CD4-positive, CD25-positive, alpha-beta regulatory T cell (primary cell): ENCODE data around the gene DLG1. TPM values are rescaled to one million over a fixed set of nuclear protein-coding genes. Genes with fewer than 3 reads are reported as not detected.

Experiments used
- ATAC-seq, 2 donors: fragments of 150-1000 bp; cut with Tn5 transposase; one replicate each; pipeline ENCODE4 v1.10.0; 2021; ENCODE audit warnings: low read depth in 2 of 2, moderate number of reproducible peaks in 2 of 2, moderate library complexity in 1 of 2
- DNase-seq, 3 donors: peaks; one replicate each; pipeline versions ENCODE4 v3.0.0 to v3.0.0-alpha.2; 2012 to 2022; ENCODE audit warnings: mixed read lengths in 1 of 3
- H3K27ac ChIP-seq: one replicate; pipeline ENCODE4 v1.7.0; 2013; ENCODE audit warnings: mild to moderate bottlenecking, low read length; ENCODE audit not compliant: insufficient read depth, poor library complexity, severe bottlenecking
- H3K27me3 ChIP-seq: one replicate; pipeline ENCODE4 v1.7.0; 2013; ENCODE audit warnings: low read length; ENCODE audit not compliant: control insufficient read depth, insufficient read depth
- H3K36me3 ChIP-seq: one replicate; pipeline ENCODE4 v1.7.0; 2013; ENCODE audit warnings: mild to moderate bottlenecking, low read length, moderate library complexity; ENCODE audit not compliant: control insufficient read depth, insufficient read depth
- H3K4me1 ChIP-seq: 2 replicates; pipeline ENCODE4 v1.7.0; 2013; ENCODE audit warnings: mild to moderate bottlenecking, low read length; ENCODE audit not compliant: insufficient read depth, control insufficient read depth, poor library complexity, severe bottlenecking
- H3K4me3 ChIP-seq: one replicate; pipeline ENCODE4 v1.7.0; 2013; ENCODE audit warnings: low read depth, mild to moderate bottlenecking, low read length, moderate library complexity
- H3K9me3 ChIP-seq, 2 experiments: 1 replicate in 1 of 2; 2 replicates in 1 of 2; pipeline ENCODE4 v1.7.0; 2013; ENCODE audit warnings: low read length in 2 of 2, mild to moderate bottlenecking in 1 of 2, moderate library complexity in 1 of 2; ENCODE audit not compliant: control insufficient read depth in 2 of 2
- H3K27ac Mint-ChIP-seq, 3 donors: one replicate each; pipeline ENCODE4 v1.8.0; 2020 to 2022; ENCODE audit warnings: mild to moderate bottlenecking in 3 of 3, mixed read lengths in 3 of 3, moderate library complexity in 2 of 3
- H3K27me3 Mint-ChIP-seq: one replicate; pipeline ENCODE4 v1.8.0; 2022; ENCODE audit warnings: mild to moderate bottlenecking, mixed read lengths
- H3K36me3 Mint-ChIP-seq: one replicate; pipeline ENCODE4 v1.8.0; 2020; ENCODE audit warnings: mixed read lengths
- H3K4me1 Mint-ChIP-seq, 4 donors: one replicate each; pipeline ENCODE4 v1.8.0; 2020 to 2022; ENCODE audit warnings: mixed read lengths in 4 of 4, mild to moderate bottlenecking in 1 of 4
- H3K4me3 Mint-ChIP-seq, 4 donors: one replicate each; pipeline ENCODE4 v1.8.0; 2020 to 2022; ENCODE audit warnings: mild to moderate bottlenecking in 4 of 4, mixed read lengths in 4 of 4, moderate library complexity in 3 of 4
- H3K9me3 Mint-ChIP-seq, 7 donors: one replicate each; pipeline ENCODE4 v1.8.0; 2020 to 2022; ENCODE audit warnings: mixed read lengths in 7 of 7, mild to moderate bottlenecking in 3 of 7, moderate library complexity in 2 of 7
- polyA plus RNA-seq, 4 donors: library from polyadenylated mRNA; unstranded; fragments of 300-500 nt; fragmentation: Illumina TruSeq; gene quantifications; one replicate each; pipeline ENCODE4 v1.2.3, GENCODE V29; 2021
- total RNA-seq: library from RNA; stranded (reverse); gene quantifications from one replicate; pipeline ENCODE4 v1.2.3, GENCODE V29; 2022

Gene DLG1
- total and polyA plus RNA-seq, 5 donors from 2014 or later = 25.2 to 106 (median 30.5) TPM

GRCh38 chr3:197241173-197241572 is 57.2 kb downstream of the DLG1 start:
- H3K36me3 ChIP-seq = peaks cover 23% of the 10 kb centered on the region
- Mint-ChIP-seq H3K4me3 (peak overlapping the region in 2 of 4 donors; percentile 0 to 11), H3K4me1 (peaks cover 30 to 52% (median 33%) of the 10 kb centered on the region in 4 donors), H3K36me3 (peaks cover 52% of the 10 kb centered on the region), H3K27ac (no peak overlapping the region), H3K27me3 (no peaks in the 10 kb centered on the region), H3K9me3 (peaks cover 4 to 47% (median 25%) of the 10 kb centered on the region in 7 donors)
- H3K4me1 ChIP-seq = no peaks in the 10 kb centered on the region
- H3K4me3 ChIP-seq = no peak overlapping the region
- H3K9me3 ChIP-seq = peaks cover 30 to 39% of the 10 kb centered on the region in 2 experiments
- H3K27me3 ChIP-seq = no peaks in the 10 kb centered on the region
- no peak overlapping the region for H3K27ac ChIP-seq
- DNase-seq (no peak), ATAC-seq (no peak)

DNA sequence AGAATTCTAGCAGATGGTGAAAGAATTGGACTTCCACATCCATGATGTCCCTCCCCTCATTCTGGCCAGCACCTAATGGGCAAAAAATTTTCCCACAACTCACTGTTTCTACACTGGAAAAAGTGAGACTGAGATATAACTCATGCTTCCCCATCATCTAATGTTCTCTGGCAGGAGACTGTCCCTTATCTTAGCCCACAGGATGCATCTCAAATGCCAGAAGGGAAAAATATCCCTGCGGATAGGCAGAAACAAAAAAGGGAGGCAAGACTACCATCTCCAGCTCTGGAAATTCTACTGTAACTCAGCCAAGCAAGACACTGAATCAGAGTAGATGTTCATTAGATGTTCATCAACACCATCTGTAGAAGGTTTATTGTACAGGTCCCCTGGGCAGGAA is 58.6 kb downstream of the DLG1 start:
- H3K4me3 ChIP-seq = no peak overlapping the region
- ATAC-seq (no peak), DNase-seq (no peak)
- H3K4me1 ChIP-seq = no peaks in the 10 kb centered on the region
- Mint-ChIP-seq H3K36me3 (peaks cover 56% of the 10 kb centered on the region), H3K27me3 (no peaks in the 10 kb centered on the region), H3K4me1 (peaks cover 36 to 56% (median 38%) of the 10 kb centered on the region in 4 donors), H3K4me3 (no peak overlapping the region), H3K27ac (peak overlapping the region in 1 of 3 donors; percentile 36), H3K9me3 (peaks cover 4 to 39% (median 22%) of the 10 kb centered on the region in 7 donors)
- no peaks in the 10 kb centered on the region for H3K27me3 ChIP-seq
- peaks cover 33 to 38% of the 10 kb centered on the region in 2 experiments for H3K9me3 ChIP-seq
- H3K27ac ChIP-seq = no peak overlapping the region
- H3K36me3 ChIP-seq = peaks cover 34% of the 10 kb centered on the region

GRCh38 chr3:197238842-197239241 is 59.6 kb downstream of the DLG1 start:
- peaks cover 28 to 30% of the 10 kb centered on the region in 2 experiments for H3K9me3 ChIP-seq
- Mint-ChIP-seq H3K27me3 (no peaks in the 10 kb centered on the region), H3K27ac (peak overlapping the region in 1 of 3 donors; percentile 37), H3K9me3 (peaks cover 0 to 31% (median 18%) of the 10 kb centered on the region in 7 donors), H3K4me1 (peaks cover 38 to 65% (median 46%) of the 10 kb centered on the region in 4 donors), H3K36me3 (peaks cover 56% of the 10 kb centered on the region), H3K4me3 (peak overlapping the region in 1 of 4 donors; percentile 6)
- no peaks in the 10 kb centered on the region for H3K27me3 ChIP-seq
- peaks cover 24% of the 10 kb centered on the region for H3K36me3 ChIP-seq
- H3K27ac ChIP-seq = no peak overlapping the region
- no peak for DNase-seq
- peak overlapping the region; percentile 26 for H3K4me3 ChIP-seq
- no peaks in the 10 kb centered on the region for H3K4me1 ChIP-seq
- no peak for ATAC-seq

DNA sequence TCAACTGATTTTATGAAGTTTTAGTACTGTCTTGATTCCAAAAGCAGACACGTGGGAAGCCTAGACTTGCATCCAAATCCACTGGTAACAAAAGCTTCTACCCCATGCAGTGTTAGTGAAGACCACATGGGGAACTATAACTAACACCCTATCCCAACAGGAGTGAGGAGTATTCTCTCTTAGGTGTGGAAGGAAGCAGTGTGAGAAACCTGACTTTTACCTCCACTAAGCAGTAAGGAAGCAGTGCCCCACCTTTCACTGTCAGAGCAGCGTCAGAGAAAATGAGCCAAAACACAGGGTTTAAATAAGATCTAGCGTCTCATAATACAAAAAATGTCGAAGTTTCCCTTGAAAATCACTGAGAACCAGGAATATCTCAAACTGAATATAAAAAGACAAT is 60.5 kb downstream of the DLG1 start:
- Histone ChIP-seq H3K4me1 (no peaks in the 10 kb centered on the region), H3K27ac (no peak overlapping the region), H3K36me3 (peaks cover 15% of the 10 kb centered on the region), H3K4me3 (no peak overlapping the region), H3K27me3 (no peaks in the 10 kb centered on the region), H3K9me3 (peaks cover 19 to 22% of the 10 kb centered on the region in 2 experiments)
- Mint-ChIP-seq H3K27me3 (no peaks in the 10 kb centered on the region), H3K27ac (no peak overlapping the region), H3K9me3 (peaks cover 0 to 31% (median 18%) of the 10 kb centered on the region in 7 donors), H3K36me3 (peaks cover 49% of the 10 kb centered on the region), H3K4me3 (no peak overlapping the region), H3K4me1 (peaks cover 38 to 68% (median 48%) of the 10 kb centered on the region in 4 donors)
- no peak for ATAC-seq
- no peak for DNase-seq

GRCh38 chr3:197236362-197236761 is 62.0 kb downstream of the DLG1 start:
- H3K36me3 ChIP-seq = peaks cover 12% of the 10 kb centered on the region
- Mint-ChIP-seq H3K4me1 (peaks cover 31 to 72% (median 54%) of the 10 kb centered on the region in 4 donors), H3K27ac (peak overlapping the region in 1 of 3 donors; percentile 14), H3K9me3 (peaks cover 0 to 18% (median 7%) of the 10 kb centered on the region in 7 donors), H3K4me3 (no peak overlapping the region), H3K36me3 (peaks cover 43% of the 10 kb centered on the region), H3K27me3 (no peaks in the 10 kb centered on the region)
- H3K4me3 ChIP-seq = no peak overlapping the region
- H3K27me3 ChIP-seq = no peaks in the 10 kb centered on the region
- H3K4me1 ChIP-seq = no peaks in the 10 kb centered on the region
- ATAC-seq = no peak
- H3K27ac ChIP-seq = no peak overlapping the region
- H3K9me3 ChIP-seq = peaks cover 5 to 9% of the 10 kb centered on the region in 2 experiments
- no peak for DNase-seq

GRCh38 chr3:197234947-197235914 is 63.2 kb downstream of the DLG1 start:
- Mint-ChIP-seq H3K4me3 (no peak overlapping the region), H3K9me3 (peaks cover 0 to 8% (median 3%) of the 10 kb centered on the region in 7 donors), H3K36me3 (peaks cover 40% of the 10 kb centered on the region), H3K27me3 (no peaks in the 10 kb centered on the region), H3K4me1 (peaks cover 30 to 67% (median 52%) of the 10 kb centered on the region in 4 donors), H3K27ac (peak overlapping the region; percentile 22 to 36 (median 22))
- ATAC-seq (no peak), DNase-seq (no peak)
- Histone ChIP-seq H3K27me3 (no peaks in the 10 kb centered on the region), H3K27ac (no peak overlapping the region), H3K4me1 (no peaks in the 10 kb centered on the region), H3K9me3 (peaks cover 0 to 4% of the 10 kb centered on the region in 2 experiments), H3K4me3 (no peak overlapping the region), H3K36me3 (peaks cover 14% of the 10 kb centered on the region)

DNA sequence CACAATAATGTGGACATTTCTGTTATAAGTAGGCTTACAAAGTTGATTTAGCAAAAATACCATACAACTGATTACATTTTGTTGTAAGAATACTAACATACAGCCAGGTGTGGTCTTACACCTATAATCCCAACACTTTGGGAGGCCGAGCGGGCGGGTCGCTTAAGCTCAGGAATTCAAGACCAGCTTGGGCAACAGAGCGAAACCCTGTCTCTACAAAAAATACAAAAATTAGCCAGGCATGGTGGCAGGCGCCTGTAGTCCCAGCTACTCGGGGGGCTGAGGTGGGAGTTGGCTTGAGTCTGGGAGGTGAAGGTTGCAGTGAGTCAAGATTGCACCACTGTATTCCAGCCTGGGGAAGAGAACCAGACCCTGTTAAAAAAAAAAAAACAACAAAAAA is 67.1 kb downstream of the DLG1 start:
- Histone ChIP-seq H3K27ac (no peak overlapping the region), H3K4me1 (peaks cover 5% of the 10 kb centered on the region), H3K4me3 (no peak overlapping the region), H3K36me3 (peaks cover 14% of the 10 kb centered on the region), H3K27me3 (no peaks in the 10 kb centered on the region), H3K9me3 (peaks cover 0 to 4% of the 10 kb centered on the region in 2 experiments)
- no peak overlapping the region for H3K4me3 Mint-ChIP-seq
- DNase-seq (no peak), ATAC-seq (no peak)
- no peak overlapping the region for H3K27ac Mint-ChIP-seq
- no peaks in the 10 kb centered on the region for H3K27me3 Mint-ChIP-seq
- peaks cover 23 to 63% (median 45%) of the 10 kb centered on the region in 4 donors for H3K4me1 Mint-ChIP-seq
- H3K36me3 Mint-ChIP-seq = peaks cover 25% of the 10 kb centered on the region
- peaks cover 0 to 5% (median 0%) of the 10 kb centered on the region in 7 donors for H3K9me3 Mint-ChIP-seq
